Psoas muscle (tissue), 8 donors: ENCODE data around the gene SF3B3. TPM values are rescaled to one million over a fixed set of nuclear protein-coding genes. Genes with fewer than 3 reads are reported as not detected.

Source experiments
- ATAC-seq, 4 donors: fragments of 200-7000 bp; cut with Tn5 transposase; one replicate each; pipeline ENCODE4 v1.9.1; 2020; ENCODE audit warnings: moderate library complexity in 3 of 4, mild to moderate bottlenecking in 2 of 4
- DNase-seq, 2 donors: peaks; one replicate each; pipeline ENCODE4 v3.0.0-alpha.2; 2020
- H3K27ac ChIP-seq: fragments of 200-600 bp; one replicate; pipeline ENCODE4 v1.8.0; 2022
- H3K27me3 ChIP-seq, 3 donors: fragments of 200-600 bp in 1 of 3; one replicate each; pipeline versions ENCODE4 v1.6.1 to v1.8.0; 2013 to 2022; ENCODE audit warnings: low read length in 2 of 3, mild to moderate bottlenecking in 2 of 3, moderate library complexity in 1 of 3; ENCODE audit not compliant: insufficient read depth in 3 of 3
- H3K36me3 ChIP-seq, 2 donors: fragments of 200-600 bp in 1 of 2; one replicate each; pipeline versions ENCODE4 v1.6.1 to v1.8.0; 2013 to 2022; ENCODE audit warnings: low read depth in 1 of 2, mild to moderate bottlenecking in 1 of 2, moderate library complexity in 1 of 2; ENCODE audit not compliant: insufficient read depth in 1 of 2
- H3K4me1 ChIP-seq: fragments of 200-600 bp; one replicate; pipeline ENCODE4 v1.8.0; 2022
- H3K4me3 ChIP-seq: fragments of 200-600 bp; one replicate; pipeline ENCODE4 v1.8.0; 2022; ENCODE audit warnings: mild to moderate bottlenecking
- H3K9me3 ChIP-seq: fragments of 200-600 bp; one replicate; pipeline ENCODE4 v1.8.0; 2022
- CTCF ChIP-seq: fragments of 200-600 bp; IDR thresholded peaks from one replicate; pipeline ENCODE4 v1.8.0; 2022; ENCODE audit warnings: antibody characterized with exemption
- WGBS, 3 donors: extraction: QIAGEN DNeasy Blood & Tissue Kit; methylation state at CpG; one replicate each; pipeline versions ENCODE4 v1.1.6 to v1.1.7; 2013; 5-methylcytosine and 5-hydroxymethylcytosine counted together
- intact Hi-C, 2 donors: fragments of 100-400 bp; cut with DNase I; formaldehyde crosslinking; loops; one replicate each; pipeline versions ENCODE4 v1.11.0 to v1.14.2; 2022
- polyA plus RNA-seq, 3 donors: library from polyadenylated mRNA; stranded (reverse); fragments of 200-250 nt; gene quantifications; one replicate each; pipeline ENCODE4 v1.2.3, GENCODE V29; 2013
- total RNA-seq, 4 donors: library from RNA; stranded (reverse); fragmentation: NEBNext Ultra II Directional in 2 of 4; extraction: Animal tissue kit (Norgen Biotek cat#: 25700) in 2 of 4; gene quantifications; one replicate each; pipeline versions ENCODE4 v1.2.1 to v1.2.4, GENCODE V29; 2021 to 2023
- donor health status: healthy with polysubstance abuse.
- donor health status: DM: no; HTN: no; CAD: no; lungs with moderate emphysema.
- donor health status: Bipolar disorder and iron deficiency.
- donor health status: healthy.
- donor health status: DM: yes; HTN: yes; CAD: no.
- donor health status: DM: no; HTN: no; CAD: no.
- donor health status: DM: no; HTN: no; CAD: no.
- donor health status: DM: yes; HTN: yes; CAD: no.

The SF3B3 gene
- total and polyA plus RNA-seq, 7 donors = 50.0 to 178 (median 145) TPM

DNA sequence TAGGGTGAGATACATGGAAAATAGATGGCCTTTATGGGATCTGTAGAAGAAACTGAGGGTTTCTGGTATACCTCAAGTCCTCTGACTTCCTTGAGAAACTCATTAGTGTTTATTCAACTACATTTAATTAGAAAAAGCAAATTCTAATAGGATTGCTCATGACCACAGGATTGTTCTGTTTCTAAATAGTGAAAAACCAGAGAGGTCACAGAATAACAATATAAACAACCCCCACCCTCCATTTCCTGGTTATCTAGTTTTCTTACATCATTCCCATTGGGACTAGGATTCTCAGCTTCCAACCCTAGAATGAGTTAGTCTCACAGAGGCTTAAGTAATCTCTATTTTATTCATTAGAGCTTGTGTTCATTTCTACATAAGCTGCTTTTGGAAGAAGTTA is 30.0 kb downstream of the SF3B3 start:
- H3K9me3 ChIP-seq = no peaks in the 10 kb centered on the region
- ATAC-seq = no peak
- no peaks in the 10 kb centered on the region for H3K27me3 ChIP-seq
- peaks cover 45 to 100% of the 10 kb centered on the region in 2 donors for H3K36me3 ChIP-seq
- DNase-seq = no peak
- no peaks in the 10 kb centered on the region for H3K4me1 ChIP-seq
- no peak overlapping the region for H3K4me3 ChIP-seq
- no peak overlapping the region for H3K27ac ChIP-seq
- intact Hi-C loops = loop anchor here in 1 of 2 donors (10.0 kb wide), 1 partner anchor 199 kb away; no protein-coding TSS in a partner anchor
- TF ChIP-seq CTCF = no peak

DNA sequence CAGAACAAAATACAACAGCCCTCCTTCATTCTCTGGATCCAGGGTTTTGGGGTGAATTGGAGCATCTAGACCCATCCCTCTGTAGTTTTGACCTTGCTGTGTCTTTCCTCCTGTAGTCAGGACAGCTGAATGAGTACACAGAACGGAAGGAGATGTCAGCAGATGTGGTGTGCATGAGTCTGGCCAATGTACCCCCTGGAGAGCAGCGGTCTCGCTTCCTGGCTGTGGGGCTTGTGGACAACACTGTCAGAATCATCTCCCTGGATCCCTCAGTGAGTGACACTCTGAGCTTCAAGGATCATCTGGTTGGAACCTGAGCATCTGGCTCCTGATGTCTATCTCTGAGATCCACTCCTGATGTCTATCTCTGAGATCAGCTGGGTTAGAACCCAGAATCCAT is 32.4 kb downstream of the SF3B3 start:
- H3K36me3 ChIP-seq = peaks cover 39 to 100% of the 10 kb centered on the region in 2 donors
- ATAC-seq = peak in 1 of 4 donors; percentile 21
- TF ChIP-seq CTCF = no peak

GRCh38 chr16:70561623-70562022 is 38.0 kb downstream of the SF3B3 start:
- Histone ChIP-seq H3K4me1 (peaks cover 8% of the 10 kb centered on the region), H3K4me3 (no peak overlapping the region), H3K27ac (peak overlapping the region; percentile 65), H3K9me3 (no peaks in the 10 kb centered on the region), H3K27me3 (no peaks in the 10 kb centered on the region), H3K36me3 (peaks cover 42 to 100% of the 10 kb centered on the region in 2 donors)
- no peak for TF ChIP-seq CTCF
- intact Hi-C loops = no loop called here
- WGBS, 3 donors = 33 to 71% (median 38%) methylated on average over 9 of the region's 9 CpGs
- ATAC-seq = peak; percentile 62 to 88 (median 74)
- DNase-seq = peak in 1 of 2 donors; percentile 64

More for the DNA sequence above, 32.4 kb downstream of the SF3B3 start:
- H3K27ac ChIP-seq = no peak overlapping the region
- WGBS, 3 donors = 73 to 79% (median 75%) methylated on average over 3 of the region's 3 CpGs
- H3K4me3 ChIP-seq = no peak overlapping the region
- H3K27me3 ChIP-seq = no peaks in the 10 kb centered on the region
- intact Hi-C loops = loop anchor here in 1 of 2 donors (10.0 kb wide), 1 partner anchor 201 kb away; no protein-coding TSS in a partner anchor
- no peaks in the 10 kb centered on the region for H3K4me1 ChIP-seq
- no peak for DNase-seq
- no peaks in the 10 kb centered on the region for H3K9me3 ChIP-seq

- H3K9me3 ChIP-seq = no peaks in the 10 kb centered on the region
- WGBS, 3 donors = 80 to 89% (median 85%) methylated on average over 7 of the region's 7 CpGs
- intact Hi-C loops = no loop called here
- ATAC-seq (no peak), DNase-seq (no peak)
- H3K27ac ChIP-seq = no peak overlapping the region
- no peak overlapping the region for H3K4me3 ChIP-seq
- H3K4me1 ChIP-seq = peaks cover 13% of the 10 kb centered on the region
- H3K27me3 ChIP-seq = no peaks in the 10 kb centered on the region
- H3K36me3 ChIP-seq = peaks cover 38 to 100% of the 10 kb centered on the region in 2 donors
- no peak for TF ChIP-seq CTCF
Measured at GRCh38 chr16:70563636-70564035, 40.0 kb downstream of the SF3B3 start.

DNA sequence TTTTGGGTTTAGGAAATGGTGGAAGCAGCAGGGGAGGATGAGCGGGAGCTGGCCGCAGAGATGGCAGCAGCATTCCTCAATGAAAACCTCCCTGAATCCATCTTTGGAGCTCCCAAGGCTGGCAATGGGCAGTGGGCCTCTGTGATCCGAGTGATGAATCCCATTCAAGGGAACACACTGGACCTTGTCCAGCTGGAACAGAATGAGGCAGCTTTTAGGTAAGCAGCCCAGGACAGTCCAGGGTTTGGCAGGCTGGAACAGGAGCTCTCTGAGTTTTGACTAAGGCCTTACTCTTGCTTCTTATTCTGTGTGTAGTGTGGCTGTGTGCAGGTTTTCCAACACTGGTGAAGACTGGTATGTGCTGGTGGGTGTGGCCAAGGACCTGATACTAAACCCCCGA is 41.4 kb downstream of the SF3B3 start:
- DNase-seq (no peak), ATAC-seq (peak in 2 of 4 donors; percentile 21 to 32)
- H3K27me3 ChIP-seq = no peaks in the 10 kb centered on the region
- no peaks in the 10 kb centered on the region for H3K9me3 ChIP-seq
- intact Hi-C loops = no loop called here
- peaks cover 47 to 100% of the 10 kb centered on the region in 2 donors for H3K36me3 ChIP-seq
- H3K4me1 ChIP-seq = peaks cover 13% of the 10 kb centered on the region
- H3K27ac ChIP-seq = peak overlapping the region; percentile 5
- 69 to 75% (median 74%) methylated on average over 4 of the region's 4 CpGs for WGBS, 3 donors
- TF ChIP-seq CTCF = no peak
- H3K4me3 ChIP-seq = no peak overlapping the region
